ENCODE data around the gene SPRYD7.

The SPRYD7 gene

DNA sequence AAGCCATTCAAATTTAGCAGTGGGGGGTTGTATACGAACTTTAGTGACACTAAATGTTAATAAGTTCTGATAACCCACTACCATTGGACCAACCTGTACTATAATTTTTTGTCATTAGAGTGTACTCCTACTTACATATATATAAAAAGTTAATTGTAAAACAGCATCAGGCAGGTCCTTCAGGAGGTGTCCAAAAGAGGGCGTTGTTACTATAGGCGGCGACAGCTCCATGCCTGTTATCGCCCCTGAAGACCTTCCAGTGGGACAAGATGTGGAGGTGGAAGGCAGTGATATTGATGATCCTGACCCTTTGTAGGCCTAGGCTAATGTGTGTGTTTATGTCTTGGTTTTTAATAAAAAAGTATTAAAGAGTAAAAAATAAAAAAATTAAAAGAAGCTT, 27.5 kb downstream of the SPRYD7 start:
- no peaks in the 10 kb centered on the region for H3K4me1 ChIP-seq (ENCODE audit: control insufficient read depth in 1 of 2, insufficient read depth in 2 of 2, low read length in 2 of 2)
- no peak overlapping the region for H3K27ac ChIP-seq (ENCODE audit: low read depth, low read length)
- no peaks in the 10 kb centered on the region for H3K27me3 ChIP-seq (ENCODE audit: control insufficient read depth in 1 of 2, insufficient read depth in 2 of 2, low read length in 2 of 2)
- H3K36me3 ChIP-seq (ENCODE audit: control insufficient read depth in 1 of 2, insufficient read depth in 2 of 2, low read length in 2 of 2), result peaks cover 0 to 3% of the 10 kb centered on the region in 2 donors
- H3K4me3 ChIP-seq (ENCODE audit: low read depth in 1 of 2, low read length in 2 of 2), result no peak overlapping the region
- H3K9me3 ChIP-seq (ENCODE audit: control insufficient read depth in 1 of 2, low read length in 2 of 2), result no peaks in the 10 kb centered on the region
- no peak overlapping the region for H3K9ac ChIP-seq (ENCODE audit: low read depth in 1 of 2, low read length in 2 of 2)

DNA sequence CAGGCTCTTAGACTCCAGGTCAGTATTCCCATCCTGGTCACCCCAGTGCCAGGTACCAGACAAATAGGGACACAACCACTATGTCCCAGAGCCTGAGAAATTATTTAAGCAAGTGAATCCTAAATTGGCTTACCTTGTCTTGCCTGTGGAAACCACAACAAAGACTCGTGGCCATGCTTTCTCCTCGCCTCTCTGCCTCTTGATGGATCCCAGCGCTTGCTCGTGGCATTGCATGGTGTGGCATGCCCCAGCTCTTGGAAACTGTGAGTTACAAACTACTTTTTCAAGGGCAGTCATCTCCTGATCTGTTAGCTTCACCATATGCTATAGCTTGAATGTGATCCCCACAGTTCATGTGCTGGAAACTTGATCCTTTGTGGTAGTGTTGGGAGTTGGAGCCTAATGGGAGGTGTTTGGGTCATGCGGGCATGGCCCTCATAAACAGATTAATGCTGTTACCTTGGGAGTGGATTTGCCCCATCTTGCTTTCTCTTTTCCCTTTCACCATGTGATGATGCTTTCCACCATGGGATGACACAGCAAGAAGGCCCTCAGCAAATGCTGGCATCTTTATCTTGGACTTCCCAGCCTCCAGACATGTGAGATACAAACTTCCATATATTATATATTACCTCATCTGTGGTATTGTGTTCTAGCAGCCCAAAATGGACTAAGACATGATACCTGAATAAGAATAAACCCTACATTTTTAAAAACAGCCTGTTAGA, 31.2 kb downstream of the SPRYD7 start:
- Histone ChIP-seq H3K36me3 (ENCODE audit: control insufficient read depth in 1 of 2, insufficient read depth in 2 of 2, low read length in 2 of 2) (no peaks in the 10 kb centered on the region), H3K27ac (ENCODE audit: low read depth, low read length) (no peak overlapping the region), H3K4me3 (ENCODE audit: low read depth in 1 of 2, low read length in 2 of 2) (no peak overlapping the region), H3K27me3 (ENCODE audit: control insufficient read depth in 1 of 2, insufficient read depth in 2 of 2, low read length in 2 of 2) (no peaks in the 10 kb centered on the region), H3K9ac (ENCODE audit: low read depth in 1 of 2, low read length in 2 of 2) (no peak overlapping the region), H3K4me1 (ENCODE audit: control insufficient read depth in 1 of 2, insufficient read depth in 2 of 2, low read length in 2 of 2) (no peaks in the 10 kb centered on the region), H3K9me3 (ENCODE audit: control insufficient read depth in 1 of 2, low read length in 2 of 2) (no peaks in the 10 kb centered on the region)

DNA sequence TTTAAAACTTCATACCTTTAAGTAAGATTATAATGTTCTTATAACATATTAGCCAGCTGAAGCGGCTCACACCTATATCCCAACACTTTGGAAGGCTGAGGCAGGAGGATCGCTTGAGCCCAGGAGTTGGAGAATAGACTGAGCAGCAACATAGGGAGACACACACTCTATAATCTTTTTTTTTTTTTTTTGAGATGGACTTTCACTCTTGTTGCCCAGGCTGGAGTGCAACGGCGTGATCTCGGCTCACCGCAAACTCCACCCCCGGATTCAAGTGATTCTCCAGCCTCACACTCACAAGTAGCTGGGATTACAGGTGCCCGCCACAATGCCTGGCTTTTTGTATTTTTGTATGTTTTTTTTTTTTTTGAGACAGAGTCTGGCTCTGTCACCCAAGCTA, 37.3 kb downstream of the SPRYD7 start:
- Histone ChIP-seq H3K4me1 (ENCODE audit: control insufficient read depth in 1 of 2, insufficient read depth in 2 of 2, low read length in 2 of 2) (no peaks in the 10 kb centered on the region), H3K27ac (ENCODE audit: low read depth, low read length) (no peak overlapping the region), H3K36me3 (ENCODE audit: control insufficient read depth in 1 of 2, insufficient read depth in 2 of 2, low read length in 2 of 2) (no peaks in the 10 kb centered on the region), H3K9me3 (ENCODE audit: control insufficient read depth in 1 of 2, low read length in 2 of 2) (no peaks in the 10 kb centered on the region), H3K4me3 (ENCODE audit: low read depth in 1 of 2, low read length in 2 of 2) (no peak overlapping the region), H3K9ac (ENCODE audit: low read depth in 1 of 2, low read length in 2 of 2) (no peak overlapping the region), H3K27me3 (ENCODE audit: control insufficient read depth in 1 of 2, insufficient read depth in 2 of 2, low read length in 2 of 2) (no peaks in the 10 kb centered on the region)

DNA sequence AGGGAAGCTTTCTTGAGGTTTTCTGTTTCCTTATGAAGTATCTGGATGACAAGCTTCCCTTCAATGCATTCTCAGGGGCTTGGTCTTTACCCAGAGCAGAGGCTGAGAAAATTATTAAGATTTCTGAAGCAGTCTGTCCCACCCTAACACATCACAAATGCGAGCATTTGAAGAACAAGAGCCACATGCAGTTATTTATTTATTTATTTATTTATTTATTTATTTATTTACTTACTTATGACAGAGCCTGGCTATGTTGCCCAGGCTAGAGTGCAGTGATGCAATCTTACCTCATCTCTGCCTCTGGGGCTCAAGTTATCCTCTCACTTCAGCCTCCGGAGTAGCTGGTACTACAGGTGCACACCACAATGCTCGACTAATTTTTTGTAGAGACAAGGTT, 38.4 kb downstream of the SPRYD7 start:
- Histone ChIP-seq H3K4me3 (ENCODE audit: low read depth in 1 of 2, low read length in 2 of 2) (no peak overlapping the region), H3K36me3 (ENCODE audit: control insufficient read depth in 1 of 2, insufficient read depth in 2 of 2, low read length in 2 of 2) (no peaks in the 10 kb centered on the region), H3K4me1 (ENCODE audit: control insufficient read depth in 1 of 2, insufficient read depth in 2 of 2, low read length in 2 of 2) (no peaks in the 10 kb centered on the region)

DNA sequence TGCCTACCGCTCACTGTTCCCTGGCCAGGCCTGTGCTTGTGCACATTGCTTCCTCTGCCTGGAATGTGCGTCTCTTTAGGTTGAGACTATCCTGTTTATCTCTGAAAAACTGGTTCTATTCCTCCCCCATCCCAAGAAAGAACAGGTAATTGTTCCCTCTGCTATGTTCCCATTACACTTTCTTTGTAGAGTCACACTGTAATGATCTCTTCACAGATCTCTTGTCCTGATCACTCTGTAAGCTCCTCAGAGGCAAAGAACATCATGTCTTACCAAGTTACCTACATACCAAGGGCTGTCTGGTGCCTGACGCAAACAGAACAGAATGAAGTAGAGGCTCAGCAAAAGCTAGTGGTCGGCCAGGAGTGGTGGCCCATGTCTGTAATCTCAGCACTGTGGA, 40.3 kb downstream of the SPRYD7 start:
- Histone ChIP-seq H3K9ac (ENCODE audit: low read depth in 1 of 2, low read length in 2 of 2) (no peak overlapping the region), H3K27me3 (ENCODE audit: control insufficient read depth in 1 of 2, insufficient read depth in 2 of 2, low read length in 2 of 2) (no peaks in the 10 kb centered on the region), H3K4me1 (ENCODE audit: control insufficient read depth in 1 of 2, insufficient read depth in 2 of 2, low read length in 2 of 2) (no peaks in the 10 kb centered on the region), H3K36me3 (ENCODE audit: control insufficient read depth in 1 of 2, insufficient read depth in 2 of 2, low read length in 2 of 2) (no peaks in the 10 kb centered on the region), H3K4me3 (ENCODE audit: low read depth in 1 of 2, low read length in 2 of 2) (no peak overlapping the region), H3K9me3 (ENCODE audit: control insufficient read depth in 1 of 2, low read length in 2 of 2) (no peaks in the 10 kb centered on the region), H3K27ac (ENCODE audit: low read depth, low read length) (no peak overlapping the region)

More for the DNA sequence above, 38.4 kb downstream of the SPRYD7 start:
- no peak overlapping the region for H3K27ac ChIP-seq (ENCODE audit: low read depth, low read length)
- H3K27me3 ChIP-seq (ENCODE audit: control insufficient read depth in 1 of 2, insufficient read depth in 2 of 2, low read length in 2 of 2), result no peaks in the 10 kb centered on the region
- no peaks in the 10 kb centered on the region for H3K9me3 ChIP-seq (ENCODE audit: control insufficient read depth in 1 of 2, low read length in 2 of 2)
- no peak overlapping the region for H3K9ac ChIP-seq (ENCODE audit: low read depth in 1 of 2, low read length in 2 of 2)

DNA sequence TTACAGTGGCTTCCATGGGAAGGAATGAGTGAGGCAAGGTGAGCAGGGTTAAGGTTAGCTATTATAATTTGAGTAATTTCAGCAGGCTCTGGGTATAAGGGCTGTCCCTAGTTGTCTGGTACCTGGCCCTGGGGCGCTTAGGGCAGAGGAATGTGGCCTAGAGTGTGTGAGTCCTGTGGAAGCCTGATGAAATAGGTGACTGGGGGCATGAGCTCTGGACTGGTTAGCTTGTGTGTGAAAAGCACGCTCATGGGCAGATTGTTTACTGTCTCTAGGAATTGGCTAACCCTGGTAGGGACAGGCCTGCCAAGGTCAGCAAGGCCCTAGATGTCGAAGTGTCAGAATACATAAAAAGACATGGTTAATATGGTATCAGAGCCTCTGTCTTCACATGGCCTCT, 42.5 kb downstream of the SPRYD7 start:
- H3K36me3 ChIP-seq (ENCODE audit: control insufficient read depth in 1 of 2, insufficient read depth in 2 of 2, low read length in 2 of 2), result no peaks in the 10 kb centered on the region
- no peak overlapping the region for H3K9ac ChIP-seq (ENCODE audit: low read depth in 1 of 2, low read length in 2 of 2)
- H3K9me3 ChIP-seq (ENCODE audit: control insufficient read depth in 1 of 2, low read length in 2 of 2), result no peaks in the 10 kb centered on the region
- H3K4me3 ChIP-seq (ENCODE audit: low read depth in 1 of 2, low read length in 2 of 2), result no peak overlapping the region
- H3K4me1 ChIP-seq (ENCODE audit: control insufficient read depth in 1 of 2, insufficient read depth in 2 of 2, low read length in 2 of 2), result no peaks in the 10 kb centered on the region
- H3K27me3 ChIP-seq (ENCODE audit: control insufficient read depth in 1 of 2, insufficient read depth in 2 of 2, low read length in 2 of 2), result no peaks in the 10 kb centered on the region
- H3K27ac ChIP-seq (ENCODE audit: low read depth, low read length), result no peak overlapping the region

DNA sequence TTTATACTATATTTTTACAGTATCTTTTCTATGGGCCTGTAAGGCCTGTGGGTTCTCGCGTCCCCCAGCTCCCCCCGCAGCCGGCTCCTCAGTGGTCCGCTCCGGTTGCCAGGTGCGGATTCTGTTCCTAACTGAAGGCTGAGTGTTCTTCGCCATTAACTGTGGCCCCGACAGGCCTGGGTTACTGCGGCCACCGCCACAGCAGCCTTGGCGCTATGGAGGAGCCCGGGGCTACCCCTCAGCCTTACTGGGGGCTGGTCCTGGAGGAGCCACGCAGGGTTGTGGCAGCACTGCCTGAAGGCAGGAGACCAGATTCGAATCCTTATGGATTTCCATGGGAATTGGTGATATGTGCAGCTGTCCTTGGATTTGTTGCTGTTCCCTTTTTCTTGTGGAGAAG, 45.8 kb downstream of the SPRYD7 start:
- no peak overlapping the region for H3K27ac ChIP-seq (ENCODE audit: low read depth, low read length)
- no peaks in the 10 kb centered on the region for H3K27me3 ChIP-seq (ENCODE audit: control insufficient read depth in 1 of 2, insufficient read depth in 2 of 2, low read length in 2 of 2)
- H3K36me3 ChIP-seq (ENCODE audit: control insufficient read depth in 1 of 2, insufficient read depth in 2 of 2, low read length in 2 of 2), result no peaks in the 10 kb centered on the region
- H3K9me3 ChIP-seq (ENCODE audit: control insufficient read depth in 1 of 2, low read length in 2 of 2), result no peaks in the 10 kb centered on the region
- no peak overlapping the region for H3K9ac ChIP-seq (ENCODE audit: low read depth in 1 of 2, low read length in 2 of 2)
- H3K4me3 ChIP-seq (ENCODE audit: low read depth in 1 of 2, low read length in 2 of 2), result no peak overlapping the region
- no peaks in the 10 kb centered on the region for H3K4me1 ChIP-seq (ENCODE audit: control insufficient read depth in 1 of 2, insufficient read depth in 2 of 2, low read length in 2 of 2)

DNA sequence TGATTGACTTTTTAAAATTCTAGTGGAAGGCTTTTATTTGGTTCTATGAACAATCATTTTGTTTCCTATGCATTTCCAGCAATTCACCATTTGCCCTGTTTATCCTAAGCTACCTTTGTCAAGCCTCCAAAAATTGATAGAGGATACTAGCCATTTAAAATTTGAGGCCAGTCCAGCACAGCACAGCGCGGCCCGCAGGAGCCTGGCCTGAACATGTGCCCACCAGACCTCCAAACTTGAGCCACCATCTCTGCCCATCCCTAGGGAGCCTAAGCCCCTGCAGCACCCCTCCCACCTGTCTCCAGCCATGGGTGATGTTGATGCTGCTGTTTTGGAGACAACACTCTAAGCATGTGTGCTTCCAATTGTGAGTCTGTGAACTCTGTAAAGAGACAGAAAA, 57.5 kb downstream of the SPRYD7 start:
- Histone ChIP-seq H3K27me3 (ENCODE audit: control insufficient read depth in 1 of 2, insufficient read depth in 2 of 2, low read length in 2 of 2) (no peaks in the 10 kb centered on the region), H3K9me3 (ENCODE audit: control insufficient read depth in 1 of 2, low read length in 2 of 2) (peaks cover 12 to 29% of the 10 kb centered on the region in 2 donors), H3K4me1 (ENCODE audit: control insufficient read depth in 1 of 2, insufficient read depth in 2 of 2, low read length in 2 of 2) (no peaks in the 10 kb centered on the region), H3K27ac (ENCODE audit: low read depth, low read length) (no peak overlapping the region), H3K36me3 (ENCODE audit: control insufficient read depth in 1 of 2, insufficient read depth in 2 of 2, low read length in 2 of 2) (no peaks in the 10 kb centered on the region), H3K4me3 (ENCODE audit: low read depth in 1 of 2, low read length in 2 of 2) (no peak overlapping the region), H3K9ac (ENCODE audit: low read depth in 1 of 2, low read length in 2 of 2) (no peak overlapping the region)

DNA sequence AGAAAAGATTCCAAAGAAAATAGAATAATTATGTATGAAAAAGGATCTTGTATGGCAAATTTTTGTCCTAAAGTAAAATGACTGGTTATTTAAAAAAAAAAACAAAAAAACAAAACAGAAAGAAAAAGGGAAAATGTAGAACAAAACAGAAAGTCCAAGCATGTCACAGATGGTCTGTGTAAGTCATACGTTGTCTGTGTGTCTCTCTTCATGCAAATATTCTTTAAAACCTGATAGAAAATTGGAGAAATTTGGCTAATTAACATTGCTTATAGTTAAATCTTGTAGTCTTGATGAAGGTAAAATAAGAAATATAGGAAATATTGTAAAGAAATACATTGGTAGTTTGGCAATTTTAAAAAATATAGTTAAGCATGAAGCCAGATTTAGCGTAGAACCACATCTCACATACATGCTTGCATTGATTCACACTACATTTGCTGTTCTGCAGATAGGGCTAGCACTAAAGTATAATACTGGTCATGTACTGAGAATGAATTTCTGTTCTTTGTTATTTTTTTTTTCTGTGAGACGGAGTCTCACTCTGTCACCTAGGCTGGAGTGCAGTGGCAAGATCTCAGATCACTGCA, 58.4 kb downstream of the SPRYD7 start:
- Histone ChIP-seq H3K27ac (ENCODE audit: low read depth, low read length) (no peak overlapping the region), H3K27me3 (ENCODE audit: control insufficient read depth in 1 of 2, insufficient read depth in 2 of 2, low read length in 2 of 2) (no peaks in the 10 kb centered on the region), H3K36me3 (ENCODE audit: control insufficient read depth in 1 of 2, insufficient read depth in 2 of 2, low read length in 2 of 2) (no peaks in the 10 kb centered on the region), H3K4me3 (ENCODE audit: low read depth in 1 of 2, low read length in 2 of 2) (no peak overlapping the region), H3K9me3 (ENCODE audit: control insufficient read depth in 1 of 2, low read length in 2 of 2) (peaks cover 12 to 29% of the 10 kb centered on the region in 2 donors), H3K9ac (ENCODE audit: low read depth in 1 of 2, low read length in 2 of 2) (no peak overlapping the region), H3K4me1 (ENCODE audit: control insufficient read depth in 1 of 2, insufficient read depth in 2 of 2, low read length in 2 of 2) (no peaks in the 10 kb centered on the region)

DNA sequence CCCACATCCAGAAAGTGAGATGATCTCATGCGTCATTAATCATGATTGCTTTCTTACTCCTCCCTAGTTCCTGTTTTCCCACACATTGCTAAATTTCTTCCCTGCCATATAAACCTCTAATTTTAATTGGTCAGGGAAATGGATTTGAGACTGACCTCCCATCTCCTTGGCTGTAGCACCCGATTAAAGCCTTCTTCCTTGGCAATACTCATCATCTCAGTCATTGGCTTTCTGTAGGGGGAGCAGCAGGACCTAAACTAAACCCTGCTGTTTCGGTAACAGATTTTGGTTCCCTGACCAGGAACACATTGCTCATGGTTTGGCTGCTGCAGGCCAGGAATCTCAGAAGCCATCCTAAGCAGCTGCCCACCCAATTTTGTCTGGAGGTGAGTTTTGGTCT, 61.7 kb downstream of the SPRYD7 start:
- Histone ChIP-seq H3K36me3 (ENCODE audit: control insufficient read depth in 1 of 2, insufficient read depth in 2 of 2, low read length in 2 of 2) (no peaks in the 10 kb centered on the region), H3K27me3 (ENCODE audit: control insufficient read depth in 1 of 2, insufficient read depth in 2 of 2, low read length in 2 of 2) (no peaks in the 10 kb centered on the region), H3K27ac (ENCODE audit: low read depth, low read length) (no peak overlapping the region), H3K4me1 (ENCODE audit: control insufficient read depth in 1 of 2, insufficient read depth in 2 of 2, low read length in 2 of 2) (no peaks in the 10 kb centered on the region), H3K4me3 (ENCODE audit: low read depth in 1 of 2, low read length in 2 of 2) (no peak overlapping the region), H3K9ac (ENCODE audit: low read depth in 1 of 2, low read length in 2 of 2) (no peak overlapping the region), H3K9me3 (ENCODE audit: control insufficient read depth in 1 of 2, low read length in 2 of 2) (peaks cover 12 to 29% of the 10 kb centered on the region in 2 donors)

Measured in duodenal mucosa (tissue), 2 donors.